GDM1 (cell line): ENCODE measurements around the gene GTF2F2.
"Not testable (repeated sequence)": the region's sequence is repeated elsewhere in the genome, so short reads cannot be mapped to it uniquely, and the experiment has no call there.

Experiments
- DNase-seq: peaks from one replicate; lab custom pipeline; 2025; lab: John Stamatoyannopoulos, UW

GTF2F2 gene

GRCh38 chr13:45256254-45256653 is 135.9 kb downstream of the GTF2F2 start:
- no peak for DNase-seq

GRCh38 chr13:45257638-45258333 is 137.5 kb downstream of the GTF2F2 start:
- no peak for DNase-seq

GRCh38 chr13:45258334-45258675 is 138.0 kb downstream of the GTF2F2 start:
- no peak for DNase-seq

GRCh38 chr13:45267215-45267614 is 146.9 kb downstream of the GTF2F2 start:
- DNase-seq: no peak

GRCh38 chr13:45269204-45269603 is 148.9 kb downstream of the GTF2F2 start:
- no peak for DNase-seq

- no peak for DNase-seq
These were observed 156.6 kb downstream of the GTF2F2 start for GRCh38 chr13:45276913-45277312.

GRCh38 chr13:45278096-45278645 is 157.9 kb downstream of the GTF2F2 start:
- DNase-seq: no peak

GRCh38 chr13:45280011-45280410 is 159.7 kb downstream of the GTF2F2 start:
- no peak for DNase-seq

GRCh38 chr13:45280751-45281634 is 160.7 kb downstream of the GTF2F2 start:
- peak; percentile 67 for DNase-seq

- DNase-seq: no peak
These were observed 162.7 kb downstream of the GTF2F2 start for GRCh38 chr13:45282994-45283393.

- DNase-seq: no peak
These were observed 169.7 kb downstream of the GTF2F2 start for GRCh38 chr13:45289936-45290563.

- no peak for DNase-seq
These were observed 171.9 kb downstream of the GTF2F2 start for GRCh38 chr13:45292176-45292575.

GRCh38 chr13:45295536-45295935 is 175.2 kb downstream of the GTF2F2 start:
- DNase-seq: no peak

- no peak for DNase-seq
These were observed 175.9 kb downstream of the GTF2F2 start for GRCh38 chr13:45296259-45296658.

- DNase-seq: no peak
These were observed 177.3 kb downstream of the GTF2F2 start for GRCh38 chr13:45297456-45298205.

- no peak for DNase-seq
These were observed 177.8 kb downstream of the GTF2F2 start for GRCh38 chr13:45298206-45298505.

- DNase-seq: not testable (repeated sequence)
These were observed 178.2 kb downstream of the GTF2F2 start for GRCh38 chr13:45298550-45298949.

GRCh38 chr13:45299194-45299593 is 178.9 kb downstream of the GTF2F2 start:
- DNase-seq: no peak

- no peak for DNase-seq
These were observed 180.1 kb downstream of the GTF2F2 start for GRCh38 chr13:45300190-45300985.

GRCh38 chr13:45301263-45301662 is 181.0 kb downstream of the GTF2F2 start:
- DNase-seq: no peak

GRCh38 chr13:45302507-45302906 is 182.2 kb downstream of the GTF2F2 start:
- DNase-seq: no peak
